ENCODE data around the gene MACROD2.
"Not testable (repeated sequence)": the region's sequence is repeated elsewhere in the genome, so short reads cannot be mapped to it uniquely, and the experiment has no call there.

Gene MACROD2

DNA sequence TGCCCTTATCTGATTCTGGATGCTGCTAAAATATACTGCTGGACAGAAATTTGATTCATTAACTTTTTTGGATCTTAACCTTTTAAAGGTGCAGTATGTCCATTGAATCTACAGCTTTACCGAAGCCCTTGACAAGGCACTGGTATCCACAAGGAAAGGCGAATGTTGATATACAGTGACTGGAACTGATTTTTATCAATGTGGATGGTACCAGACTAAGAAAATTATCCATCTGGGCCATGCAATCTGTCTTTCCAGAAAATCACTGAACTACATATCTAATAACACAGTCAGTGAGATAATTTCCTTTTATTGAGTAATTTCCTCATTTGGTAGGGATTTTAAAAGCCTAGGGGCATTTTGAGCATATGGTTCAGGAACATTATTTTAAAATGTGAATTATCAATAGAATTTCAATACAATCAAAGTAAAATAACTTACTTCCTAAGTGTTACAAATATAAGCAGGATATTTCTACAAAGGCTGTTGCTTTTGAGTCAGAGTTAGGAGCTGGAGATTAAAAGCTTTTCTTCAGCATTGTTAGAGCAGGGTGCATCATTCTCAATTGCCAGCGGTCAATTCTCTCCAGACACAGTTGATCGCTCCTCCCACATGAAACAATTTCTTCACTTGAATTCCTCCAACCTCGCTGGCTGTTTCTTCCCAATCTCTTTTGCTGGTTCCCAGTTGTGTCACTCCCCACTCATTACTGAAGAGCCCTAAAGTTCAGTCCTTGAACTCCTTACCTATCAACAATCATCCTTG lies 927.4 kb downstream of the MACROD2 start:
- Histone ChIP-seq H3K9me3 (ENCODE audit: low read length) (no peaks in the 10 kb centered on the region), H3K27me3 (ENCODE audit: insufficient read depth, low read length) (no peaks in the 10 kb centered on the region), H2AFZ (ENCODE audit: low read depth, low read length) (no peak overlapping the region), H3K4me3 (ENCODE audit: low read length) (no peak overlapping the region), H3K4me1 (ENCODE audit: insufficient read depth, low read length) (no peaks in the 10 kb centered on the region), H3K36me3 (ENCODE audit: insufficient read depth, low read length) (no peaks in the 10 kb centered on the region)

DNA sequence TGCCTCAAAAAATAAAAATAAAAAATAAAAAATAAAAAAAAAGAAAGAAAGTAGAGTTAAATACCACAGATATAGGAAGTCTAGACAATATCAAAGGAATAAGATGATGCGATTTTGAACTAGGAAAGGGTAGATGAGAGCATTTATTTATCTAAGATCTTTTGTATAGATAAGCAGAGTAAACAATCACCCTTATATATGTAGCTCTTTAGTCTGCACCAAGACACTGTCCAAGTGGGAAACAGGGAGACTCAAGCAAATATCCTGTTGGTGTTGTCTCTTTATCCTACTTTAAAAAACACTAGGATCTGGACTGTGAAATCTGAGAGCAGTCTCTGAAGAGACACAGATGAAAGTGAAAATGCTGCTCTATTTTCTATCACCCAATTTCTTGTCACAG lies 929.1 kb downstream of the MACROD2 start:
- H3K27me3 ChIP-seq (ENCODE audit: insufficient read depth, low read length): no peaks in the 10 kb centered on the region
- no peak overlapping the region for H3K4me3 ChIP-seq (ENCODE audit: low read length)
- no peaks in the 10 kb centered on the region for H3K4me1 ChIP-seq (ENCODE audit: insufficient read depth, low read length)
- no peaks in the 10 kb centered on the region for H3K9me3 ChIP-seq (ENCODE audit: low read length)
- no peak overlapping the region for H2AFZ ChIP-seq (ENCODE audit: low read depth, low read length)
- no peaks in the 10 kb centered on the region for H3K36me3 ChIP-seq (ENCODE audit: insufficient read depth, low read length)

DNA sequence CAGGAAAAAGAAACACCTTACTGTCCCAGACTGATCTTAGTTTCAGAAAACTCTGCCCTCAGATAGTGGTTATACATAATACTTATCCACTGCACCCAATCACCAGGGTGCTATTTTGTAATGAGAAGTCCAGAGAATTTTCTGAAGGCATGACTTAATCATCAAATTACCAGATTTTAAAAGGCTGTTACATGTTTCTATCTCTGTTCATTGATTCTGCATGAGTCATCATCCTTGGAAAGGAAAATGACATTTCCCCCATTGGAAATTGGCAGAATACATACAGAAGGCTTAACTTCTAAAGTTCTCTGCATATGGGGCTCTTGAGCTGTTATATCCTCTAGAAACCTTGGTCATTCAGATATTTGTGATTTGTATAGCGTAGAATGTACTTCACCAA lies 930.0 kb downstream of the MACROD2 start:
- Histone ChIP-seq H3K4me3 (ENCODE audit: low read length) (no peak overlapping the region), H3K9me3 (ENCODE audit: low read length) (no peaks in the 10 kb centered on the region), H2AFZ (ENCODE audit: low read depth, low read length) (no peak overlapping the region), H3K4me1 (ENCODE audit: insufficient read depth, low read length) (no peaks in the 10 kb centered on the region), H3K36me3 (ENCODE audit: insufficient read depth, low read length) (no peaks in the 10 kb centered on the region), H3K27me3 (ENCODE audit: insufficient read depth, low read length) (no peaks in the 10 kb centered on the region)

GRCh38 chr20:14926436-14926835 lies 931.1 kb downstream of the MACROD2 start:
- not testable (repeated sequence) for H3K27me3 ChIP-seq (ENCODE audit: insufficient read depth, low read length); H3K36me3 ChIP-seq (ENCODE audit: insufficient read depth, low read length); H3K4me1 ChIP-seq (ENCODE audit: insufficient read depth, low read length); H3K4me3 ChIP-seq (ENCODE audit: low read length); H3K9me3 ChIP-seq (ENCODE audit: low read length); H2AFZ ChIP-seq (ENCODE audit: low read depth, low read length)

DNA sequence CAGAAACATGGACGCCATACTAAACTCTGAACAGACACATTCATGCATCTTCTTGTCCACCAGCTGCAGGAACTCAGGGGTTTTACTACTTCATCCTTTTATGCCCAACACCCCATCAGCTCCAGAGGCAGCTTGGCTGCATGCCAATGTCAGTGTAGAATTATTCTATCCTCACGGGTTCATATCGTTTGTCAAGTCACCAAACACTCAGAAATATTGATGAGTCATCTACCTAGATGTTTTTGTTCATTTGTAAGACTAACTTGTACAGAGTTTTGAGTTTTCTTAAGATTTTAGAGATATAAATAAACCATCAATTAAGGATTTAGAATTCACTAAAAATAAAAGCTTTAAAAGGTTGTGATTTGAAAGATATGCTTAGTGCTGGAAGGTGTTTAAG lies 932.8 kb downstream of the MACROD2 start:
- H3K4me3 ChIP-seq (ENCODE audit: low read length): no peak overlapping the region
- no peaks in the 10 kb centered on the region for H3K4me1 ChIP-seq (ENCODE audit: insufficient read depth, low read length)
- H3K9me3 ChIP-seq (ENCODE audit: low read length): no peaks in the 10 kb centered on the region
- no peaks in the 10 kb centered on the region for H3K36me3 ChIP-seq (ENCODE audit: insufficient read depth, low read length)
- H2AFZ ChIP-seq (ENCODE audit: low read depth, low read length): no peak overlapping the region
- no peaks in the 10 kb centered on the region for H3K27me3 ChIP-seq (ENCODE audit: insufficient read depth, low read length)

- Histone ChIP-seq H3K36me3 (ENCODE audit: insufficient read depth, low read length) (no peaks in the 10 kb centered on the region), H3K27me3 (ENCODE audit: insufficient read depth, low read length) (no peaks in the 10 kb centered on the region), H3K9me3 (ENCODE audit: low read length) (no peaks in the 10 kb centered on the region), H3K4me3 (ENCODE audit: low read length) (no peak overlapping the region), H3K4me1 (ENCODE audit: insufficient read depth, low read length) (no peaks in the 10 kb centered on the region), H2AFZ (ENCODE audit: low read depth, low read length) (no peak overlapping the region)
Observed at GRCh38 chr20:14929388-14929787, 934.1 kb downstream of the MACROD2 start.

- no peaks in the 10 kb centered on the region for H3K9me3 ChIP-seq (ENCODE audit: low read length)
- H3K4me3 ChIP-seq (ENCODE audit: low read length): no peak overlapping the region
- H3K4me1 ChIP-seq (ENCODE audit: insufficient read depth, low read length): no peaks in the 10 kb centered on the region
- H3K36me3 ChIP-seq (ENCODE audit: insufficient read depth, low read length): no peaks in the 10 kb centered on the region
- H3K27me3 ChIP-seq (ENCODE audit: insufficient read depth, low read length): no peaks in the 10 kb centered on the region
- no peak overlapping the region for H2AFZ ChIP-seq (ENCODE audit: low read depth, low read length)
Observed at GRCh38 chr20:14932040-14932439, 936.7 kb downstream of the MACROD2 start.

GRCh38 chr20:14935285-14935684 lies 940.0 kb downstream of the MACROD2 start:
- Histone ChIP-seq H3K36me3 (ENCODE audit: insufficient read depth, low read length) (no peaks in the 10 kb centered on the region), H3K4me3 (ENCODE audit: low read length) (no peak overlapping the region), H3K27me3 (ENCODE audit: insufficient read depth, low read length) (no peaks in the 10 kb centered on the region), H3K9me3 (ENCODE audit: low read length) (no peaks in the 10 kb centered on the region), H2AFZ (ENCODE audit: low read depth, low read length) (no peak overlapping the region), H3K4me1 (ENCODE audit: insufficient read depth, low read length) (no peaks in the 10 kb centered on the region)

DNA sequence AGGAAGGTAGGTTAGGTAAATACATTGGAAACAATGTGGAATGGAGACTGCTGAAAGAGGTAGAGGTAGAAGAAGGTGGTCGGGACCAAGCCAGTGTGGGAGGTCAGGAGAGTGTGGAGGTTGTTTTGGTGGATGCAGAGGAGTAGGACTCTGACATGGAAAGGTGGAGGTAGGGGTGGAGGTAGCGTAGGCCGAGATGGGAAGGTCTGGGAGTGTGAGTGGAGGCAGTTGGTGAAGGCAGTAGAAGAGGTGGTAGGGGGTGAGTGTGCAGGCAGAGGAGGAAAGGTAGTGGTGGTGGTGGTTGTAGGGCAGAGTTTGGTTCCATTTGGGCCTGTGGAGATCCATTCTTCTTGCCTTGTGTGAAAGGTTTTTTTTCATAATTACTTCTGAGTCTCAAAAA lies 941.7 kb downstream of the MACROD2 start:
- no peaks in the 10 kb centered on the region for H3K4me1 ChIP-seq (ENCODE audit: insufficient read depth, low read length)
- H3K9me3 ChIP-seq (ENCODE audit: low read length): no peaks in the 10 kb centered on the region
- H3K4me3 ChIP-seq (ENCODE audit: low read length): no peak overlapping the region

DNA sequence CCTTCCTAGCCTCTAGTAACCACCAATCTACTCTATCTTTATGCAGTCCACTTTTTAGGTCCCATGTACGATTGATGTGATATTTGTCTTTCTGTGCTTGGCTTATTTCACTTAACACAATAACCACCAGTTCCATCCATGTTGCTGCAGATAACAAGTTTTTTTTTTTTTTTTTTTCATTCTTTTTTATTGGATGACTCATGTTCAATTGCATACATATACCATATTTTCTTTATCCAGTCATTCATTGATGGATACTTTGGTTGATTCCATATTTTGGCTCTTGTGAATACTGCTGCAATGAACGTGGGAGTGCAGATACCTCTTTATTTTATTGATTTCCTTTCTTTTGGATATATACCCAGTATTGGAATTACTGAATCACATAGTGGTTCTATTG lies 942.5 kb downstream of the MACROD2 start:
- Histone ChIP-seq H3K36me3 (ENCODE audit: insufficient read depth, low read length) (no peaks in the 10 kb centered on the region), H3K9me3 (ENCODE audit: low read length) (no peaks in the 10 kb centered on the region), H2AFZ (ENCODE audit: low read depth, low read length) (no peak overlapping the region), H3K4me1 (ENCODE audit: insufficient read depth, low read length) (peaks cover 4% of the 10 kb centered on the region), H3K27me3 (ENCODE audit: insufficient read depth, low read length) (no peaks in the 10 kb centered on the region), H3K4me3 (ENCODE audit: low read length) (no peak overlapping the region)

More for the DNA sequence above, 941.7 kb downstream of the MACROD2 start:
- Histone ChIP-seq H3K36me3 (ENCODE audit: insufficient read depth, low read length) (no peaks in the 10 kb centered on the region), H2AFZ (ENCODE audit: low read depth, low read length) (no peak overlapping the region), H3K27me3 (ENCODE audit: insufficient read depth, low read length) (no peaks in the 10 kb centered on the region)

- H3K27me3 ChIP-seq (ENCODE audit: insufficient read depth, low read length): no peaks in the 10 kb centered on the region
- H2AFZ ChIP-seq (ENCODE audit: low read depth, low read length): no peak overlapping the region
- peaks cover 17% of the 10 kb centered on the region for H3K4me1 ChIP-seq (ENCODE audit: insufficient read depth, low read length)
- no peaks in the 10 kb centered on the region for H3K9me3 ChIP-seq (ENCODE audit: low read length)
- no peaks in the 10 kb centered on the region for H3K36me3 ChIP-seq (ENCODE audit: insufficient read depth, low read length)
- no peak overlapping the region for H3K4me3 ChIP-seq (ENCODE audit: low read length)
Observed at GRCh38 chr20:14947536-14947935, 952.2 kb downstream of the MACROD2 start.

DNA sequence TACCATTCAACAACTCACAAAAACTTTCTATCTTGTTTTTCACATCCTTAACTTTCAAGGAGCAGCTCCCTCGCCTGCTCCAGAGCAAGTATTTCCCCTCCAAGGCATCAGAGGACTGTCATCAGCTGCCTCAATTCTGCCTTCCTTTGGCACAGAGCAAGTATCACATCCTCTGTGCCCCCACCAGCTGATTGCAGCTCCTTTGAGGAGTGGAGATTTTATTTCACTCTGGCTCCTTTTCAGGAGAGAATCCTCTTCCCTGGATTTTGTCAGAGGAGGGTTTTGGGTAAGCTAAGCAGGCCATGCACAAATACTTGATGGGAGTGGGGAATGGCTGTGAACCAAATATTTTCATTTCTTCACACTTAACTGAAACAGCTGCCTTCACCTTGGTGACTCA lies 952.6 kb downstream of the MACROD2 start:
- no peaks in the 10 kb centered on the region for H3K27me3 ChIP-seq (ENCODE audit: insufficient read depth, low read length)
- no peaks in the 10 kb centered on the region for H3K36me3 ChIP-seq (ENCODE audit: insufficient read depth, low read length)
- H3K9me3 ChIP-seq (ENCODE audit: low read length): no peaks in the 10 kb centered on the region
- no peak overlapping the region for H3K4me3 ChIP-seq (ENCODE audit: low read length)
- no peak overlapping the region for H2AFZ ChIP-seq (ENCODE audit: low read depth, low read length)
- H3K4me1 ChIP-seq (ENCODE audit: insufficient read depth, low read length): peaks cover 12% of the 10 kb centered on the region

GRCh38 chr20:14948416-14948815 lies 953.1 kb downstream of the MACROD2 start:
- H3K36me3 ChIP-seq (ENCODE audit: insufficient read depth, low read length): no peaks in the 10 kb centered on the region
- no peaks in the 10 kb centered on the region for H3K27me3 ChIP-seq (ENCODE audit: insufficient read depth, low read length)
- H3K9me3 ChIP-seq (ENCODE audit: low read length): no peaks in the 10 kb centered on the region
- no peak overlapping the region for H2AFZ ChIP-seq (ENCODE audit: low read depth, low read length)
- no peak overlapping the region for H3K4me3 ChIP-seq (ENCODE audit: low read length)
- peaks cover 8% of the 10 kb centered on the region for H3K4me1 ChIP-seq (ENCODE audit: insufficient read depth, low read length)

DNA sequence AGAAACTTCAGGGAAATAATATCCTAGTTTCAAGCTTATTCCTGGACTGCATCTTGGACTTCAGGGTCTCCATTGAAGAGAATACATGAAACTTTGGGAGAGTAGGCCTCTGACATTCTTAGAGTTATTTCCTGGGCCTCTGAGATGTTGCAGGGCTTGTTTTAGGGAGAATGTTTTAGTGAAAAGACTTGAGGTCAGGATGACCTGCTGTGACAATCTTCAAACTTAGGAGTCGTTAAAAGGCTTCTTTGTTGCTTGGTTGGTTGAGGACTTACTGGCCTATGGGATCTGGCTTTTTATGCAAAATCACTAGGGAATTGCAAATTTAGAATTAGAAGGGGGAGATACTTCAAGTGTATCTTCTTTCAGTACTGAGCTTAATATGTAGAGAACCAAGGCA lies 955.3 kb downstream of the MACROD2 start:
- Histone ChIP-seq H3K36me3 (ENCODE audit: insufficient read depth, low read length) (no peaks in the 10 kb centered on the region), H3K4me1 (ENCODE audit: insufficient read depth, low read length) (peaks cover 8% of the 10 kb centered on the region), H3K9me3 (ENCODE audit: low read length) (no peaks in the 10 kb centered on the region), H2AFZ (ENCODE audit: low read depth, low read length) (no peak overlapping the region), H3K27me3 (ENCODE audit: insufficient read depth, low read length) (no peaks in the 10 kb centered on the region), H3K4me3 (ENCODE audit: low read length) (no peak overlapping the region)
